GM12864 (cell line): ENCODE measurements around the gene EN1.
A peak's percentile ranks its signal among the peaks of the same experiment; 100 is the strongest.

Source experiments
- DNase-seq: peaks from one replicate; pipeline ENCODE4 v3.0.0-alpha.2; 2011; ENCODE audit warnings: low read depth
- H3K4me3 ChIP-seq: 2 replicates; pipeline ENCODE4 v1.5.1; 2011; ENCODE audit warnings: mild to moderate bottlenecking, low read depth, low read length, control low read depth
- CTCF ChIP-seq: IDR thresholded peaks from 2 replicates; pipeline ENCODE4 v1.5.1; 2011; ENCODE audit warnings: low read depth, mild to moderate bottlenecking, moderate library complexity, low read length, control low read depth, inconsistent platforms; ENCODE audit errors: missing control alignments

The EN1 gene

GRCh38 chr2:118846953-118847761, at the start of gene EN1:
Gene EN1 (minus strand): TSS chr2:118847648. CDS start chr2:118847167, 481 bp downstream.
- no peak for DNase-seq
- H3K4me3 ChIP-seq = no peak within 1 kb of the TSS
- TF ChIP-seq CTCF = no peak

- H3K4me3 ChIP-seq = no peak overlapping the region
- DNase-seq = no peak
- no peak for TF ChIP-seq CTCF
These were observed 45.7 kb upstream of the EN1 start for GRCh38 chr2:118893100-118893499.

GRCh38 chr2:118889995-118890394, 42.5 kb upstream of the EN1 start:
- no peak overlapping the region for H3K4me3 ChIP-seq
- TF ChIP-seq CTCF = no peak
- DNase-seq = no peak

- no peak for TF ChIP-seq CTCF
- DNase-seq = no peak
- no peak overlapping the region for H3K4me3 ChIP-seq
These were observed 36.3 kb upstream of the EN1 start for GRCh38 chr2:118883792-118884191.

GRCh38 chr2:118882693-118883336, 35.4 kb upstream of the EN1 start:
- peak; percentile 99 for TF ChIP-seq CTCF
- peak overlapping the region; percentile 16 for H3K4me3 ChIP-seq
- peak; percentile 21 for DNase-seq

GRCh38 chr2:118881490-118882129, 34.2 kb upstream of the EN1 start:
- DNase-seq = peak; percentile 10
- peak; percentile 94 for TF ChIP-seq CTCF
- H3K4me3 ChIP-seq = no peak overlapping the region
